IPS-11a (cell line): Measurements from ENCODE around the gene GRIK4.
"Not testable (repeated sequence)": the region's sequence is repeated elsewhere in the genome, so short reads cannot be mapped to it uniquely, and the experiment has no call there.

Experiments
- H3K4me3 ChIP-seq: one replicate; pipeline ENCODE4 v1.5.1; 2013; ENCODE audit warnings: low read depth, low read length, control low read depth

GRIK4 gene, protein sequence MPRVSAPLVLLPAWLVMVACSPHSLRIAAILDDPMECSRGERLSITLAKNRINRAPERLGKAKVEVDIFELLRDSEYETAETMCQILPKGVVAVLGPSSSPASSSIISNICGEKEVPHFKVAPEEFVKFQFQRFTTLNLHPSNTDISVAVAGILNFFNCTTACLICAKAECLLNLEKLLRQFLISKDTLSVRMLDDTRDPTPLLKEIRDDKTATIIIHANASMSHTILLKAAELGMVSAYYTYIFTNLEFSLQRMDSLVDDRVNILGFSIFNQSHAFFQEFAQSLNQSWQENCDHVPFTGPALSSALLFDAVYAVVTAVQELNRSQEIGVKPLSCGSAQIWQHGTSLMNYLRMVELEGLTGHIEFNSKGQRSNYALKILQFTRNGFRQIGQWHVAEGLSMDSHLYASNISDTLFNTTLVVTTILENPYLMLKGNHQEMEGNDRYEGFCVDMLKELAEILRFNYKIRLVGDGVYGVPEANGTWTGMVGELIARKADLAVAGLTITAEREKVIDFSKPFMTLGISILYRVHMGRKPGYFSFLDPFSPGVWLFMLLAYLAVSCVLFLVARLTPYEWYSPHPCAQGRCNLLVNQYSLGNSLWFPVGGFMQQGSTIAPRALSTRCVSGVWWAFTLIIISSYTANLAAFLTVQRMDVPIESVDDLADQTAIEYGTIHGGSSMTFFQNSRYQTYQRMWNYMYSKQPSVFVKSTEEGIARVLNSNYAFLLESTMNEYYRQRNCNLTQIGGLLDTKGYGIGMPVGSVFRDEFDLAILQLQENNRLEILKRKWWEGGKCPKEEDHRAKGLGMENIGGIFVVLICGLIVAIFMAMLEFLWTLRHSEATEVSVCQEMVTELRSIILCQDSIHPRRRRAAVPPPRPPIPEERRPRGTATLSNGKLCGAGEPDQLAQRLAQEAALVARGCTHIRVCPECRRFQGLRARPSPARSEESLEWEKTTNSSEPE

DNA sequence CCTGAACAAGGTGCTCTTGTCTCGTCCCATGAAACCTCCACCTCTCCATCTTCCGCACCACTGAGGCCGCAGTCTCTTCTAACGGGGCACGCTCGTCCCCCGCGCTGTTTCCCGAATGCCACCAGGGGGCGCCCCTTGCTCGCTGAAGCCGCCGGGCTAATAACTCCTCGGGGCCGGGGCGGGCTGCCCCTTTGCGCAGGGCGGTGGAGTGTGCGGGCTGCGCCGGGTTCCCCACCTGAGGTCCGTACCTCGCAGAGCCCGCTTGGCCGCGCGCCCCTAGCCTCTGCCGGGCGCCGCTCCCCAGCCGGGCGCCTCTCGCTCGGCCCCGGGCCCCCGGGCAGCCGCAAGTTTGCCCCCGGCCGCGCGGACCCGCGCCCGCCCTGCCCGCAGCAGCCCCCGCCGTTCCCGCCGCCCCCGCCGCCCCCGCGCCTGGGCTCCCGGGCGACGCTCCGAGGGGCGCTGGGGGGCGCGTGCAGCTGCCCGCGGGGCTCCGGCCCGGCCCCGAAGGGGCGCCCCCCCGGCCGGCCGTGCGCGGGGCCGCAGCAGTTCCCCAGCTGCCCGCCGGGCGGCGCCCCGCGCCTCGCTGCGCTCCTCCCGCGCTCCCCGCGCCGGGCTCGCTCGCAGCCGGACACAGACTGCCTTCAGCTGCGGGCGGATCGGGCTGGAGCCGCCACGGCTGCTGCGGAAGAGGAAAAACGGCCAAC is at the start of gene GRIK4:
GRIK4 (plus strand) TSS at position 633 of the 704 bp plus-strand sequence. CDS start 148,571 bp downstream, outside the sequence.
- H3K4me3 ChIP-seq: peak within 1 kb of the TSS; percentile 41

DNA sequence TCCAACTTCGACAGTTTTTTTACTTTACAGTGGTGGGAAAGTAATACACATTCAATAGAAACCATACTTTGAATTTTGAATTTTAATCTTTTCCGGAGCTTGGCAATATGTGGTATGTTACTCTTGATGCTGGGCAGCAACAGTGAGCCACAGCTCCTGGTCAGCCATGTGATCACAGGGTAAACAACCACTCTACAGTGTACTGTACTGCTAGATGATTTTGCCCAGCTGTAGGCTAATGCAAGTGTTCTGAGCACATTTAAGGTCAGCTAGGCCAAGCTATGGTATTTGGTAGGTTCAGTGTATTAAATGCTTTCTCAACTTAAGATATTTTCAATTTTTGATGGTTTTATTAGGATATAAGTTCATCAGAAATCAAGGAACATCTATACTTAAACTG is 48.7 kb upstream of the GRIK4 start:
- H3K4me3 ChIP-seq: no peak overlapping the region

DNA sequence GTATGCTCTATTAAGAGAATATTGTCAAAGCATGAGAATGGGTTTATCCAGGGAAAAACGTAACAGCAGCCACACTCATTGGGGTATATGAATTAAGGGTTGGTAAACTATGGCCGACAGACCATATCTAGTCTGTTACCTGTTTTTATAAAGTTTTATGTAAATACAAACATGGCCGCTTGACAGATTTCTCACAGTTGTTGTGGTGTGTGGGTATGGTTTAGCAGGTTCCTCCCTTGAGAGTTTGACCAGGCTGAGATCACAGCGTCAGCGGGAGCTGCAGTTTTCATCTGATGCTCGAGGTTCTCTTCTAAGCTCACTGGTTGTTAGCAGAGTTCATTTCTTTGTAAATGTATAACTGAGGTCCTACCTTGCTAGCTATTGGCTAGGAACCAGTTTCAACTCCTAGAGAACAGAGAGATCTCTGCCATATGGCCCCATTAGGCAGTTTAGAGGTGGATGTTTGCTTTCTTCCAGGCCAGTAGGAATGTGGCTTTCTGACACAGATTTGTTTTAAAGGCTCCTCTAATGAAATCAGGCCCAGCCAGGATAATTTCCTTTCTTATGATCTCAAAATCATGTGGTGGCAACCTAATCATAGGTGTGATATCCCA is 45.5 kb upstream of the GRIK4 start:
- no peak overlapping the region for H3K4me3 ChIP-seq

DNA sequence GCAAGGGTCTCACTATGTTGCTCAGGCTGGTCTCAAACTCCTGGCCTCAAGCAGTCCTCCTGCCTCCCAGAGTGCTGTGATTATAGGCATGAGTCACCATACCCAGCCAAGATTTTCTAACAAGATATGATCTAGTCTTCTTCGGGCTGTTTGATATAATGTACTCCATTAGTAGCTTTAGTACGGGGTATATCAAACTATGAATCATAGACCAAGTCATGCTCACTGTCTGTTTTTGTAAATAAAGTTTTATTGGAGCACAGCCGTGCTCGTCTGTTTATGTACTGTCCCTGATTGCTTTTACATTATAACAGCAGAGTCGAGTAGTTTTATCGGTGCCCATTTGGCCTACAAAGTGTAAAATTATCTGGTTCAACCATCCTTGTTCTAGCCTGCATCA is 43.9 kb upstream of the GRIK4 start:
- no peak overlapping the region for H3K4me3 ChIP-seq

DNA sequence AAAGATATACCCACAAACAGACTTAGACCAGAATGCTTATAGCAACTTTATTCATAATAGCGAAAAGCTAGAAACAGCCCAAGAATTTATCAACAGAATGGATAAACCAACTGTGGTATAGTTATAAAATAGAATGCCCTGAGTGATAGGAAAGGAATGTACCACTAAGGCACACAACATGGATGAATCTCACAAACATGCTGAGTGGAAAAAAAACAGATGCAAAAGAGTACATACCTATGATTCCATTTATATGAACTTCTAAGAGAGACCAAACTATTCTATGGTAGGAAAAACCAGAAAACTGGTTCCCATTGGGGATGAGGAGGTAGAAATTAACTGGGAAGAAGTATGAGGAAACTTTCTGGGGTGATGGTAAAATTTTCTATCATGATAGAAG is 40.4 kb upstream of the GRIK4 start:
- H3K4me3 ChIP-seq: no peak overlapping the region

DNA sequence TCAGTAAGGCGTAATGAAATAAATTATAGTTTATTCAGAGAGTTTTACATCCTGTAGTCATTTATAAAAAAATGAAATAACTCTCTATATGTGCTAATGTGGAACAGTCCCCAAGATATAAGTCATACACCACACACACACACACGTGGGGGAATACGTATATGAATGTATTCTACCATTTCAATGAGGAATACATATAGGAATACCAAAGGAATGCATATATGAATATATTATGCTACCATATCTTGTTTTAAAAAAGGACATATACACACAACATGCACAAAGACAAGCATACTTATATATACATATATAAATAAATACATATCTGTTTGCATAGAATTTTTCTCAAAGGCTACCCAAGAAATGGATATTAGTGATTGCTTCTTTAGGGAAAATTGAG is 39.6 kb upstream of the GRIK4 start:
- no peak overlapping the region for H3K4me3 ChIP-seq

DNA sequence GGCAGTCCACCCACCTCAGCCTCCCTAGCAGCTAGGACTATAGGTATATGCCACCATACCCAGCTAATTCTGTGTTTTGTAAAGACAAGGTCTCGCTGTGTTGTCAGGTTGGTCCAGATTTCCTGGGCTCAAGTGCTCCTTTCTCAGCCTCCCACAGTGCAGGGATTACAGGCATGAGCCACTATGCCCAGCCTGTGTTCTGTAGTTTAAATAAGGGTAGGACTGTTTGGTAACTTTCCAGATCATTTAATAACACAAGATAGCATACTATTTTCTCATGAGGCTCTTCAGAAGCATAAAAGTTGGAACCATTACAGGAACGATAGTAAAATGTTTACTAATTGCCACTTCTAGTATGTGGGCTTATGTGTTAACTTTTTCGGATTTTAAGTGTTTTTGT is 38.0 kb upstream of the GRIK4 start:
- H3K4me3 ChIP-seq: no peak overlapping the region

DNA sequence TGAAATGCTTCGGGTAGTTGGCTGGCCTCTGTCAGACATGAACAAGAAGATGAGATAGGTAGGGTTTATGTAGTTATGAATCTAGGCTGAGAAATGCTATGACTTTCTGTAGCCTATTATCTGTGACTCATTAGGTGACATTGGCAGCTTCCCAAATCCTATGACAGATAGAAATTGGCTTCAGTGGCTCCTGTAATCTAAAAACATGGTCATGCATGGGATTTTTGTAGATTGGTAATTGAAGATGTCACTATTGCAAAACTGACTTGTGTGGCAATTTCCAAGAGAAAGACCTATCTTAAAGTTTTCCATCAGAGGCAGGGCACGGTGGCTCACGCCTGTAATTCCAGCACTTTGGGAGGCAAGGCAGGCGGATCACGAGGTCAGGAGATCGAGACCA is 29.4 kb upstream of the GRIK4 start:
- no peak overlapping the region for H3K4me3 ChIP-seq

DNA sequence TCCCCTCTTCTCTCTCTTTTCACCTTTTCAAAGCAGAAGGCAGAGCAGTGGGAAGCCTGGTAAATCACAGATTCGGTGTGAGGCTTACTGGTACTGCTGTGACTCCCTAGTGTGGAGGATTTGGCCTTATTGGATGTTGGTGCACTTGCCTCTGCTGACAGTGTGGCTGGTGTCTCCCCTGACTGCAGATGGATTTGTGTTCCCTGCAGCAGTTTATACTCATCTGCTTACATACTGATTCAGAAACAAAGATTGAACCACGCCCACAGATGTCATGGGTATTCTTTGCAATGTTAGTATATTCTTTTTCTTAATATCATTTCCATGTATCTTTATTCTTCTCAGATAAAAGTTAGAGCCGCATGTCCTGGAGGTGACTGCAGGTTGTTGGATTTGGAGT is 26.8 kb upstream of the GRIK4 start:
- no peak overlapping the region for H3K4me3 ChIP-seq

DNA sequence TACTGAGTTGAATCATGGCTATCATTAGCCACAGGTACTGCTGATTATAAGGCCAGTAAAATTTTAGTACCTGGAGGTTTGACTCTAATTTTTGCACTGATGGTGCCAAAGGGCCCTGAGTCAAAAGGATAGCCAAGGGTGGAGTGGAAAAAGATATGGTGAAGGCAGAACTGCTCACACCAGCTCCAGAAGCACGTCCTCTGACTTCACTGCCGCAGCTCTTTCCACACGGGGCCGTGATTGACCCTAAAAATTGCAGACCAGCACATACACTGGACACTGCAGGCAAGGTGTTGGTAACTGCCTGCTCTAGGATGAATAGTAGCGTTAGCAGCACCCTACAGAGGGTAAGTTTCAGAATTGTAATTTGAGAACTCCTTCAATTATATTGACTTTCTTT is 25.4 kb upstream of the GRIK4 start:
- no peak overlapping the region for H3K4me3 ChIP-seq

DNA sequence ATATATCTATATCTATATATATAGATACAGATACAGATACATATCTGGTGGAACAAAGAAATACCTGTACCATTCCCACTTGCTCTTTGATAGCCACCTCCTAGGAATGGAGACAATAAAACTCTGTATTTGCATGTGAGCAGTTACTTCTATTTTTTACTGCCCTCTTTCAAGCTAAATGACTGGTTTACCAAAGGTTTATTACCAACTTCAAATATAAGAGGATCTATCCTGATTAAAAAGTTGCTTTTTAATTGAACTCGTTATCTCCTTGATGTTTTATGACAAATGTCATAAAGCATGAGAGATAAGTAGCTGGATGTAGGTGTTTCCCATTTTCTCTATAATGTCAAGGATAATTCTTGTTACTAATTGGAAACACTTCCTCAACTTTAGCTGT is 21.7 kb upstream of the GRIK4 start:
- no peak overlapping the region for H3K4me3 ChIP-seq

DNA sequence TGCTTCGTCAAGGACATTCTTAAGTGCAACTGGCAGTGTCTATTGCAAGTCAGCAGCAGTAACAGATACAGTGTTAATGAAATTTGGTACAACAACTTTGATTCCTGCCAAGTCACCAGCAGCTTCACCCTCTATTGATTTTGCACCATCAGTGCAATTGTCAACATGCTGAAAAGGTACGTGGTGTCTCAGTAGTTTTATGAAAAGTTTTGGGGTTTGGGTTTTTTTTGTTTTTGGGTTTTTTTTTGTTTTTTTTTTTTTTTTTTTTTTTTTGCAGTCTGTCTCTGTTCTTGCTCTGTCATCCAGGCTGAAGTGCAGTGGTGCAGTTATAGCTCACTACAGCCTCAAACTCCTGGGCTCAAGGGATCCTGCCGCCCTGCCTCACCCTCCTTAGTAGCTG is 19.1 kb upstream of the GRIK4 start:
- H3K4me3 ChIP-seq: no peak overlapping the region

DNA sequence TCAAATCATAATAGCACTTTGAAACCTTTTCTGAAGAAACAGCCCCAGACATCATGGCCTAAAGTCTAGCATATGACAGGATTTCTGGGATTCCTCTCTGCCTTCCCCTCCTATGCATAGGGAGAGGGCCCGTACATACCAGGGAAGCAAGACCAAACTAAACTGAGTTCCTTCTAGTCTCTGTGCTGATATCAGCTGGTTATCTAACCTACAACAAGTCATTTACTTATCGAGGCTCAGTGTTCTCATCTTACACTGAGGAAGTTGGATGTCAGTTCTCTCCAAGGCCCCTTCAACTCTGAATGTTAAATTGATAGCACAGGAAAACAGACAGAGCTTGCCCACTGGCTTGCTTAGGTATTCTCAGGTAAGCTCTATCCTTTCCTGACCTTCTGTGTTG is 17.0 kb upstream of the GRIK4 start:
- H3K4me3 ChIP-seq: no peak overlapping the region

DNA sequence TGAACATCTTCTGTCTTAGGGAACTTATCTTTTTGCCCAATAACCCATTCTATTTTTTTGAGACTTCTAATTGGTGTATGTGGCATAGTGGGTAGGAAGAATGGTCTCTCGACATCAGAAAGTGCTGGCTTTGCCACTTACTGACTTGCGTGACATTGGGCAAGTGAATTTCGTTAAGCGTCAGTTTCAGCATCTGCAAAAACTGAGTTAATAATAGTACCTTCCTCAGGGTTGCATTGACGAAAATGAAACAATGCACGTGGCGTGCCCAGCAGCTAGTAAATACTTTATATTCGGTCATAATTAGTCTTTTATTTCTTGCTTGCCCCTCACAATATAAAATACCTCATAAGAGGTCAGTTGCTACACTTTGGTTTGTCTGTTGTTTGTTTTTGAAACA is 12.5 kb upstream of the GRIK4 start:
- H3K4me3 ChIP-seq: no peak overlapping the region

DNA sequence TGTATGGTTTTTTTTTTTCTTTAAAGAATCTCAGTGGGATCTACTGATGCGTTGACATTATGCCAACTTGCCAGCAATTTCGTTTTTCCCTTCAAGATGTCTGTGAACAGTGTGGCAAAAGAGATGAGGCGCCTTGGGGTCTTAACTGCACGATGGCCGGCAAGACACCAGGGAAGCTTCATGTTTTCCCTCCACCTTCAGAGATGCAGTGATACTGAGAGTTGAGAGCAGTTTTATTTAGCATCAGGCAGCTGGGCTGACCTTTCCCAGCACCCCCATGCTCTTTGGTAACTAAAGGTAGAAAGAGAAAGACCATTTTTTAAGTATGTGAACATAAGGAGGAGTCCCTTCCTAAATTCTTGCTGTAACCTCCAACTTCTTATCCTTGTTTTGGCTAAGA is 11.7 kb upstream of the GRIK4 start:
- H3K4me3 ChIP-seq: no peak overlapping the region

DNA sequence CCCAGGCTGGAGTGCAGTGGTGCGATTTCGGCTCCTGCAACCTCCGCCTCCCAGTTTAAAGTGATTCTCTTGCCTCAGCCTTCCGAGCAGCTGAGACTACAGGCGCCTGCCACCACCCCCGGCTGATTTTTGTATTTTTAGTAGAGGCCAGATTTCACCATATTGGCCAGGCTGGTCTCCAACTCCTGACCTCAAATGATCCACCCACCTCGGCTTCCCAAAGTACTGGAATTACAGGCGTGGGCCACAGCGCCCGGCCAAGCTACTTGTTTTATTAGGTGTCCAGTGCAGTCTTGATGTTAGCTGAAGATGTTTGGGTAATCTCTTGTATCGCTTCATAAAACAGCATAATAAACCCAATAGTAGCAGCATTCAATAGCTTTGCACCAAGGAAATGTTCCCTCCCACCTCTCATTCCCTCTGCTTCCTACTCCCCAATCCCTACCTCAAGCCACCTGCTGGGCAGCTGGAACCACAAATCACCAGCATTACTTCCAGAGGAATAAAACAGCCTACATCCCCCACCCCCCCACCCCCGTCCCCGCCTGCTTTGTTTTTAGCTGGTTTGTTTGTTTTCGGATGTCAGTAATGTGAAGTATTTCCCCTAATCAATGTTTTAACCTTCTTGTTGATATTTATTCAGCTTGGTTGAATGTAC is 11.0 kb upstream of the GRIK4 start:
- no peak overlapping the region for H3K4me3 ChIP-seq

DNA sequence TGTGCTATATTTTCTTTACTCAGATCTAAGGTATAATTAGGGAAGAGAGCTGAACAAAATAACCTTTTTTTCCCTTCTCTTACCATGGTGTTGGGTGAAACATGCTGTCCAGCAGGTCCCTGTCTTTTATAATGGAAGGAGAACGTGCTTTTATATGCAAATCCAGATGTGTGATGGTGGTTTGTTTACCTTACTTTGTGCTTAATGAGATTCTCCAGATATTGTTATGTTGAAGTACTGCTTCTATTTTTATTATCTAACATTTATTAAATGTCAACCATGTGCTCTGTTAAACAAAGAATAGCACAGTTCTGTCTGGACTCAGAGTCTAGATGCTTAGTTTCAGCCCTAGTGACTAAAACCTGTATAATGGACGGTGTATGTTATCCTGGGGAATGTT is 10.1 kb upstream of the GRIK4 start:
- no peak overlapping the region for H3K4me3 ChIP-seq

DNA sequence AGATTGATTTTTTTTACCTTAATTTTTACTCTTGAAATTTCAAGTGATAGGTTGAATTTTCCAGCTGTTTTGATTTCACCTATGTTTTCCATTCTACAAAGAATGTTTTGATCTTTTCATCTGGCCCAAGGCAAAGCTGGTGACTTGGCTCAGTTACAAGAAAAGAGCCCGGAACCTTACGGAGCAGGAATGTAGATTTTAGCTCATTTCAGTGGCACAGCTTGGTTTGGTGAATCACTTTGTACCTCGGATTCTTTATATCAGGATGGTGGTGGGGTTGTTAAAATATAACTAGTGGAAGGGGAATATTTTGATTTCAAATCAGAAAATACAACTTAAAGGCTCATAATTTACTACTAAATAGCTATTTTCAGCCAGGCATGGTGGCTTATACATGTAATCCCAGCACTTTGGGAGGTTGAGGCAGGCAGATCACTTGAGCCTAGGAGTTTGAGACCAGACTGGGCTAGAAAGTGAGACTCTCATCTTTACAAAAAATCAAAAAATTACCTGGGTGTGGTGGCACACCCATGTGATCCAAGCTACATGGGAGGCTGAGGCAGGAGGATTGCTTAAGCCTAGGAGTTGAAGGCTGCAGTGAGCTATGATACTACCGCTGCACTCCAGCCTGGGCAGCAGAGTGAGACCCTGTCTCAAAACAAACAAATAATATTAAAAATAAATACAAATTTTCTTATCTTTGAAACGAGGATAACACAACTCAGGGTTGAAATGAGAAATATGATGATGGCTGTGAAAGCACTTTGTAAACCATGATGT is 9.4 kb upstream of the GRIK4 start:
- H3K4me3 ChIP-seq: no peak overlapping the region

DNA sequence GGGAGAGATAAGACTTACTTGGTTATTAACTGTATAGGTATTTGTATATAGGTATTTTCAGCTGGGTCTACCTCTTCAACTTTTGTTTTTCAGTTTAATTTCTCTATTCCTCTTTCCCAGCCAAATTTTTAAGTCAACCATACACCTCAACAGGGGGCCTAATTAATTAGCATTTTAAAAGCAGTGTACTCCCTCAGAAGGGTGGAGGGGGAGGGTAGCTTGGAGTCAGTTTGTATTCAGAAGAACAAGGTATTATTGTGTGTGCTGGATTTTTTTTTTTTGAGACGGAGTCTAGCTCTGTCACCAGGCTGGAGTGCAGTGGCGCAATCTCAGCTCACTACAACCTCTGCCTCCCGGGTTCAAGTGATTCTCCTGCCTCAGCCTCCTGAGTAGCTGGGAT is 8.0 kb upstream of the GRIK4 start:
- not testable (repeated sequence) for H3K4me3 ChIP-seq
